ENCODE results near the gene SRSF12.
"Not testable (repeated sequence)": the region's sequence is repeated elsewhere in the genome, so short reads cannot be mapped to it uniquely, and the experiment has no call there.

SRSF12 gene

GRCh38 chr6:89071036-89071435 is 46.8 kb downstream of the SRSF12 start:
- DNase-seq (ENCODE audit: low read depth), result no peak

GRCh38 chr6:89069536-89070163 is 48.2 kb downstream of the SRSF12 start:
- no peak for DNase-seq (ENCODE audit: low read depth)

- DNase-seq (ENCODE audit: low read depth), result no peak
Measured at GRCh38 chr6:89068695-89069094, 49.2 kb downstream of the SRSF12 start.

- no peak for DNase-seq (ENCODE audit: low read depth)
Measured at GRCh38 chr6:89067796-89068195, 50.1 kb downstream of the SRSF12 start.

GRCh38 chr6:89066940-89067646 is 50.8 kb downstream of the SRSF12 start:
- no peak for DNase-seq (ENCODE audit: low read depth)

- DNase-seq (ENCODE audit: low read depth), result not testable (repeated sequence)
Measured at GRCh38 chr6:89066121-89066520, 51.8 kb downstream of the SRSF12 start.

- not testable (repeated sequence) for DNase-seq (ENCODE audit: low read depth)
Measured at GRCh38 chr6:89064931-89065330, 52.9 kb downstream of the SRSF12 start.

GRCh38 chr6:89063881-89064280 is 54.0 kb downstream of the SRSF12 start:
- DNase-seq (ENCODE audit: low read depth), result no peak

- no peak for DNase-seq (ENCODE audit: low read depth)
Measured at GRCh38 chr6:89059227-89059626, 58.6 kb downstream of the SRSF12 start.

- DNase-seq (ENCODE audit: low read depth), result no peak
Measured at GRCh38 chr6:89058627-89059026, 59.2 kb downstream of the SRSF12 start.

GRCh38 chr6:89057759-89058158 is 60.1 kb downstream of the SRSF12 start:
- DNase-seq (ENCODE audit: low read depth), result no peak

GRCh38 chr6:89054208-89054607 is 63.7 kb downstream of the SRSF12 start:
- no peak for DNase-seq (ENCODE audit: low read depth)

GRCh38 chr6:89051676-89052075 is 66.2 kb downstream of the SRSF12 start:
- no peak for DNase-seq (ENCODE audit: low read depth)

GRCh38 chr6:89050697-89051096 is 67.2 kb downstream of the SRSF12 start:
- DNase-seq (ENCODE audit: low read depth), result no peak

- no peak for DNase-seq (ENCODE audit: low read depth)
Measured at GRCh38 chr6:89050155-89050554, 67.7 kb downstream of the SRSF12 start.

- DNase-seq (ENCODE audit: low read depth), result no peak
Measured at GRCh38 chr6:89048985-89049384, 68.9 kb downstream of the SRSF12 start.

- no peak for DNase-seq (ENCODE audit: low read depth)
Measured at GRCh38 chr6:89048288-89048923, 69.5 kb downstream of the SRSF12 start.

- no peak for DNase-seq (ENCODE audit: low read depth)
Measured at GRCh38 chr6:89047473-89047872, 70.4 kb downstream of the SRSF12 start.

Measured in stimulated activated CD8-positive, alpha-beta memory T cell treated with anti-CD3 and anti-CD28 coated beads, Interleukin-15, amount 100 ng/mL, for 24 hours (primary cell).